Measurements from ENCODE around the gene NUDT12.

NUDT12 gene

GRCh38 chr5:103523319-103523718 lies 39.3 kb downstream of the NUDT12 start:
- in situ Hi-C loops (cut with MboI; ENCODE audit: low sequenced_read_pairs), result no loop called here
- H3K4me1 ChIP-seq, result peaks cover 2% of the 10 kb centered on the region; the same call in 1 of the 2 replicates
- H3K36me3 ChIP-seq (replicated peaks), result no peaks in the 10 kb centered on the region
- DNase-seq (ENCODE audit: low spot score in 2 of 2), result no peak
- H3K4me3 ChIP-seq, result no peak overlapping the region
- no peaks in the 10 kb centered on the region for H3K9me3 ChIP-seq
- H3K27me3 ChIP-seq (ENCODE audit: low read depth), result no peaks in the 10 kb centered on the region

GRCh38 chr5:103522586-103522985 lies 40.0 kb downstream of the NUDT12 start:
- no peak for DNase-seq (ENCODE audit: low spot score in 2 of 2)
- H3K9me3 ChIP-seq, result no peaks in the 10 kb centered on the region
- no peak overlapping the region for H3K4me3 ChIP-seq
- in situ Hi-C loops (cut with MboI; ENCODE audit: low sequenced_read_pairs), result no loop called here
- H3K4me1 ChIP-seq, result peaks cover 2% of the 10 kb centered on the region; the same call in 1 of the 2 replicates
- no peaks in the 10 kb centered on the region for H3K27me3 ChIP-seq (ENCODE audit: low read depth)
- H3K36me3 ChIP-seq (replicated peaks), result no peaks in the 10 kb centered on the region

- H3K27me3 ChIP-seq (ENCODE audit: low read depth), result no peaks in the 10 kb centered on the region
- in situ Hi-C loops (cut with MboI; ENCODE audit: low sequenced_read_pairs), result no loop called here
- no peaks in the 10 kb centered on the region for H3K36me3 ChIP-seq (replicated peaks)
- no peaks in the 10 kb centered on the region for H3K4me1 ChIP-seq
- peak; percentile 17 to 26 for DNase-seq (ENCODE audit: low spot score in 2 of 2)
- no peak overlapping the region for H3K4me3 ChIP-seq
- H3K9me3 ChIP-seq, result no peaks in the 10 kb centered on the region
Observed at GRCh38 chr5:103519550-103519949, 43.0 kb downstream of the NUDT12 start.

- Histone ChIP-seq H3K9me3 (no peaks in the 10 kb centered on the region), H3K4me1 (0 out of 2 replicates have a peak, but pooled peaks cover 2% of the 10 kb centered on the region), H3K4me3 (no peak overlapping the region), H3K27me3 (ENCODE audit: low read depth) (no peaks in the 10 kb centered on the region), H3K36me3 (replicated peaks) (no peaks in the 10 kb centered on the region)
- DNase-seq (ENCODE audit: low spot score in 2 of 2), result no peak
- in situ Hi-C loops (cut with MboI; ENCODE audit: low sequenced_read_pairs), result no loop called here
Observed at GRCh38 chr5:103514371-103514770, 48.2 kb downstream of the NUDT12 start.

- H3K36me3 ChIP-seq (replicated peaks), result no peaks in the 10 kb centered on the region
- 0 out of 2 replicates have a peak, but pooled peaks cover 2% of the 10 kb centered on the region for H3K4me1 ChIP-seq
- DNase-seq (ENCODE audit: low spot score in 2 of 2), result no peak
- H3K27me3 ChIP-seq (ENCODE audit: low read depth), result no peaks in the 10 kb centered on the region
- in situ Hi-C loops (cut with MboI; ENCODE audit: low sequenced_read_pairs), result no loop called here
- H3K9me3 ChIP-seq, result no peaks in the 10 kb centered on the region
- H3K4me3 ChIP-seq, result no peak overlapping the region
Observed at GRCh38 chr5:103513701-103514100, 48.9 kb downstream of the NUDT12 start.

- DNase-seq (ENCODE audit: low spot score in 2 of 2), result no peak
- Histone ChIP-seq H3K4me1 (0 out of 2 replicates have a peak, but pooled peaks cover 2% of the 10 kb centered on the region), H3K27me3 (ENCODE audit: low read depth) (no peaks in the 10 kb centered on the region), H3K36me3 (replicated peaks) (no peaks in the 10 kb centered on the region), H3K4me3 (no peak overlapping the region), H3K9me3 (no peaks in the 10 kb centered on the region)
- in situ Hi-C loops (cut with MboI; ENCODE audit: low sequenced_read_pairs), result no loop called here
Observed at GRCh38 chr5:103512500-103512899, 50.1 kb downstream of the NUDT12 start.

GRCh38 chr5:103511554-103511885 lies 51.1 kb downstream of the NUDT12 start:
- no peak for DNase-seq (ENCODE audit: low spot score in 2 of 2)
- no peaks in the 10 kb centered on the region for H3K36me3 ChIP-seq (replicated peaks)
- no peaks in the 10 kb centered on the region for H3K27me3 ChIP-seq (ENCODE audit: low read depth)
- in situ Hi-C loops (cut with MboI; ENCODE audit: low sequenced_read_pairs), result no loop called here
- H3K9me3 ChIP-seq, result no peaks in the 10 kb centered on the region
- 0 out of 2 replicates have a peak, but pooled peaks cover 2% of the 10 kb centered on the region for H3K4me1 ChIP-seq
- no peak overlapping the region for H3K4me3 ChIP-seq

GRCh38 chr5:103510851-103511553 lies 51.6 kb downstream of the NUDT12 start:
- DNase-seq (ENCODE audit: low spot score in 2 of 2), result no peak

GRCh38 chr5:103505581-103506305 lies 56.8 kb downstream of the NUDT12 start:
- no peak for DNase-seq (ENCODE audit: low spot score in 2 of 2)
- no peak overlapping the region for H3K4me3 ChIP-seq
- in situ Hi-C loops (cut with MboI; ENCODE audit: low sequenced_read_pairs), result no loop called here

More at GRCh38 chr5:103510851-103511553, 51.6 kb downstream of the NUDT12 start:
- in situ Hi-C loops (cut with MboI; ENCODE audit: low sequenced_read_pairs), result no loop called here
- Histone ChIP-seq H3K36me3 (replicated peaks) (no peaks in the 10 kb centered on the region), H3K4me1 (0 out of 2 replicates have a peak, but pooled peaks cover 2% of the 10 kb centered on the region), H3K27me3 (ENCODE audit: low read depth) (no peaks in the 10 kb centered on the region), H3K4me3 (no peak overlapping the region), H3K9me3 (no peaks in the 10 kb centered on the region)

GRCh38 chr5:103503066-103503465 lies 59.5 kb downstream of the NUDT12 start:
- Histone ChIP-seq H3K4me3 (no peak overlapping the region), H3K9me3 (no peaks in the 10 kb centered on the region), H3K4me1 (peaks cover 46% of the 10 kb centered on the region), H3K36me3 (replicated peaks) (no peaks in the 10 kb centered on the region), H3K27me3 (ENCODE audit: low read depth) (no peaks in the 10 kb centered on the region)
- no peak for DNase-seq (ENCODE audit: low spot score in 2 of 2)
- in situ Hi-C loops (cut with MboI; ENCODE audit: low sequenced_read_pairs), result no loop called here

More at GRCh38 chr5:103505581-103506305, 56.8 kb downstream of the NUDT12 start:
- peaks cover 27% of the 10 kb centered on the region for H3K4me1 ChIP-seq
- no peaks in the 10 kb centered on the region for H3K9me3 ChIP-seq
- no peaks in the 10 kb centered on the region for H3K36me3 ChIP-seq (replicated peaks)
- H3K27me3 ChIP-seq (ENCODE audit: low read depth), result no peaks in the 10 kb centered on the region

GRCh38 chr5:103502662-103503061 lies 59.9 kb downstream of the NUDT12 start:
- no peak for DNase-seq (ENCODE audit: low spot score in 2 of 2)
- H3K27me3 ChIP-seq (ENCODE audit: low read depth), result no peaks in the 10 kb centered on the region
- H3K4me3 ChIP-seq, result no peak overlapping the region
- in situ Hi-C loops (cut with MboI; ENCODE audit: low sequenced_read_pairs), result no loop called here
- H3K4me1 ChIP-seq, result peaks cover 46% of the 10 kb centered on the region
- no peaks in the 10 kb centered on the region for H3K9me3 ChIP-seq
- no peaks in the 10 kb centered on the region for H3K36me3 ChIP-seq (replicated peaks)
